BJ (cell line): Measurements from ENCODE around the gene CRYBB3. TPM values are rescaled to one million over a fixed set of nuclear protein-coding genes. Genes with fewer than 3 reads are reported as not detected.

Experiments
- CTCF ChIA-PET: fragments of 350-600 bp; formaldehyde crosslinking; extraction: SDS; loops from one replicate; lab custom pipeline; 2021; ENCODE audit warnings: antibody characterized with exemption, inconsistent platforms; lab: Yijun Ruan, JAX
- POLR2A ChIA-PET: fragments of 300-600 bp; sonication (Branson Sonifier 250); formaldehyde crosslinking; extraction: SDS; loops from one replicate; lab custom pipeline; 2021; ENCODE audit warnings: antibody characterized with exemption; lab: Charles Lee
- DNase-seq: peaks from one replicate; pipeline ENCODE4 v3.0.0-alpha.2; 2011; ENCODE audit warnings: low read depth
- H3K27me3 ChIP-seq: 2 replicates; pipeline ENCODE4 v1.6.0; 2011; ENCODE audit warnings: low read length; ENCODE audit not compliant: control insufficient read depth, insufficient read depth
- H3K36me3 ChIP-seq: 2 replicates; pipeline ENCODE4 v1.5.1; 2011; ENCODE audit warnings: low read length; ENCODE audit not compliant: control insufficient read depth, insufficient read depth
- H3K4me3 ChIP-seq: 2 replicates; pipeline ENCODE4 v1.5.1; 2011; ENCODE audit warnings: low read depth, mild to moderate bottlenecking, control low read depth, low read length
- polyA plus RNA-seq: library from polyadenylated mRNA; depleted of rRNA; stranded (reverse); fragments of >200 nt; gene quantifications from 2 replicates; pipeline ENCODE4 v1.2.3, GENCODE V29; 2011
- TF ChIP-seq, protein P1 (sequence below): IDR thresholded peaks from 2 replicates; pipeline ENCODE4 v1.5.1; 2011; ENCODE audit warnings: low read depth, mild to moderate bottlenecking, control low read depth, inconsistent platforms, low read length, moderate library complexity; ENCODE audit not compliant: insufficient read depth

The CRYBB3 gene
- polyA plus RNA-seq, 1 experiment, result not detected

DNA sequence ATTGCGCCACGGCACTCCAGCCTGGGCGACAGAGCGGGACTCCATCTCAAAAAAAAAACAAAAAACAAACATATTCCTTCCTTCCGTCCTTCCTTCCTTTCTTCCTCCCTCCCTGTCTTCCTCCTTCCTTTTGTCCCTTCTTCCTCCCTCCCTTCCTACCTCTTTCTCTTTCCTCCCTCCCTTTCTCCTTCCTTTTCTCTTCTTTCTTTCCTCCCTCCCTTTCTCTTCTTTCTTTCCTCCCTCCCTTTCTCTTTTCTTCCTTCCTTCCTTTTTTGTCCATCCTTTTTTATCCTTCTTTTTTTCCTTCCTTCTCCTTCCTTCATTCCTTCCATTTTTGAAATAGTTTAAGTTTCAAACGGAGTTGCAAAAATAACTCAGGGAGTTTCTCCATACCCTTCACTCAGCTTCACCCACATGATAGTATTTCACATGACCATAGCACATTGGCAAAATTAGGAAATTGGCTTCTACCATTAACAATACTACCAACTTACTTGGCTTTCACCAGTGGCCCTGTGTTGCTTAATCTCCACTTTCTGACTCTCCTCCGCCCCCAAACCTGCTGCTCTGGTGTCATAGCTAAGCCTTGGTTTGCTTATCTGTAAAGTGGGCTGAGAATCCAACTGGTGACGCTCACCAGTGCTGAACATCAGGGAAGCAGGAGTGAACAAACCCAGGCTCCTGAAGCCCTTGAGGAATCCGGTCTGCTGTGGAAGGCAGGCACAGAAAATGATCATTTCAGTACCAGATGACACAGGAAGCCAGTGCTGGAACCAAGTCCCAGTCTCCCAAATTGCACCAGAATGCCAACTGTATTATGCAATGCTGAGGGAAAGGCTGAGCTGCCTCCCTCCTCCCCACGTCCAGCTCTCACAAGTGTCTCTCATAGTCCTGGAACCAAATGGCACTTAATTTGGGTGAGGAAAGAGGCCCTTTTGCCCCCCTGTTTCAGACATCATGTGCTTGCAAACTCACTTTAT, 17.2 kb upstream of the CRYBB3 start:
- CTCF ChIA-PET, result no interaction called here
- no peak for DNase-seq
- POLR2A ChIA-PET, result no interaction called here

DNA sequence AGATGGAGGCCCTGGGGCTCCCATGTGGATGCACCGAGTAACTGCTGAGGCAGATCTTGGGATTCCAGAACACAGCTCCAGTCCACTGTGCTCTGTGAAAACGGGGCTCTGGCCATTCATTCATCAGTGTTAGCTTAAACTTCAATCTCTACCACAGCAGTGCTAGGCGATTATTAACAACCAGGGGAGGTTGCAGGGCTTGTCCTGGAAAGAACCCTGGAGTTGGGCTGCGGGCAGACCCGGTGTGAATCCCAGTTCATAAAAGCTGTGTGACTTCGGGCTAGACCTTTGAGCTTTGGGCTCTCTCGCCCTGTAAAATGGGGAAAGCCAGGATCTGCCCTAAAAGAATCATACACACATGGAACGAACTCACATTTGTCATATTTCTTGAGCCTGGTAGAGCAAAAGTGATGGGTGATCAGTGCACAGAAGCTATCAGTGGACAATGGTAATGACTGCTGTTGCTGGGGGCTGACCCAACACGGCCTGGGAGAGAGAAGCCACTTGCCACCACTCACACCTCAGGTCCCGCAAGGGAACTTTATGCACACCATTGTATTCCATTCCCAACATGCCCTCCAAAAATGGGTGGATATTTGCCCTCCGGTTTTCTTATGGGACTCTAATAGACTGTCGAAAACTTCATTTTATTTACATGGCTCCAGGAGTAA, 15.6 kb upstream of the CRYBB3 start:
- Histone ChIP-seq H3K36me3 (no peaks in the 10 kb centered on the region), H3K27me3 (no peaks in the 10 kb centered on the region), H3K4me3 (no peak overlapping the region)
- CTCF ChIA-PET, result no interaction called here
- POLR2A ChIA-PET, result no interaction called here
- DNase-seq, result no peak
- TF ChIP-seq, protein P1, sequence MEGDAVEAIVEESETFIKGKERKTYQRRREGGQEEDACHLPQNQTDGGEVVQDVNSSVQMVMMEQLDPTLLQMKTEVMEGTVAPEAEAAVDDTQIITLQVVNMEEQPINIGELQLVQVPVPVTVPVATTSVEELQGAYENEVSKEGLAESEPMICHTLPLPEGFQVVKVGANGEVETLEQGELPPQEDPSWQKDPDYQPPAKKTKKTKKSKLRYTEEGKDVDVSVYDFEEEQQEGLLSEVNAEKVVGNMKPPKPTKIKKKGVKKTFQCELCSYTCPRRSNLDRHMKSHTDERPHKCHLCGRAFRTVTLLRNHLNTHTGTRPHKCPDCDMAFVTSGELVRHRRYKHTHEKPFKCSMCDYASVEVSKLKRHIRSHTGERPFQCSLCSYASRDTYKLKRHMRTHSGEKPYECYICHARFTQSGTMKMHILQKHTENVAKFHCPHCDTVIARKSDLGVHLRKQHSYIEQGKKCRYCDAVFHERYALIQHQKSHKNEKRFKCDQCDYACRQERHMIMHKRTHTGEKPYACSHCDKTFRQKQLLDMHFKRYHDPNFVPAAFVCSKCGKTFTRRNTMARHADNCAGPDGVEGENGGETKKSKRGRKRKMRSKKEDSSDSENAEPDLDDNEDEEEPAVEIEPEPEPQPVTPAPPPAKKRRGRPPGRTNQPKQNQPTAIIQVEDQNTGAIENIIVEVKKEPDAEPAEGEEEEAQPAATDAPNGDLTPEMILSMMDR, result no peak

More for the DNA sequence above, 17.2 kb upstream of the CRYBB3 start:
- Histone ChIP-seq H3K27me3 (no peaks in the 10 kb centered on the region), H3K4me3 (no peak overlapping the region), H3K36me3 (no peaks in the 10 kb centered on the region)
- TF ChIP-seq, protein P1, result no peak

- no peaks in the 10 kb centered on the region for H3K27me3 ChIP-seq
- TF ChIP-seq, protein P1, result no peak
- H3K36me3 ChIP-seq, result no peaks in the 10 kb centered on the region
- DNase-seq, result no peak
- POLR2A ChIA-PET, result no interaction called here
- CTCF ChIA-PET, result interaction anchor here (1.5 kb wide), 1 partner anchor 16 kb away, joined by 4 read pairs; no protein-coding TSS in a partner anchor
- H3K4me3 ChIP-seq, result no peak overlapping the region
Measured at GRCh38 chr22:25186140-25186539, 13.5 kb upstream of the CRYBB3 start.

DNA sequence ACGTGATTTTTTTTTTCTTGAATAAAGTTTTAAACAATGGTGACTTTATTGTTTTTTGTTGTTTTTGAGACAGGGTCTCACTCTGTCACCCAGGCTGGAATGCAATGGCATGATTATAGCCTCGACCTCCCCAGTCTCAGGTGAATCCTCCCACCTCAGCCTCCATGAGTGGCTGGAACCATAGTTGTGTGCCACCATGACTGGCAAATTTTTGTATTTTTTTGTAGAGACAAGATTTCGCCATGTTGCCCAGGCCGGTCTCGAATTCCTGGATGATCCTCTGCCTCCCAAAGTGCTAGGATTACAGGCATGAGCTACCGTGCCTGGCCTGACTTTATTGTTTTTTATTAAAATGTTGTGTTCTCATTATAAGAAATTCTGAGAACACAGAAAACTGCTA, 12.2 kb upstream of the CRYBB3 start:
- no peaks in the 10 kb centered on the region for H3K36me3 ChIP-seq
- CTCF ChIA-PET, result interaction anchor here (0.9 to 1.9 kb wide), 2 partner anchors 15 to 21 kb away, joined by 3 to 7 read pairs; no protein-coding TSS in a partner anchor
- no peak for DNase-seq
- H3K4me3 ChIP-seq, result no peak overlapping the region
- TF ChIP-seq, protein P1, result no peak
- POLR2A ChIA-PET, result no interaction called here
- no peaks in the 10 kb centered on the region for H3K27me3 ChIP-seq

DNA sequence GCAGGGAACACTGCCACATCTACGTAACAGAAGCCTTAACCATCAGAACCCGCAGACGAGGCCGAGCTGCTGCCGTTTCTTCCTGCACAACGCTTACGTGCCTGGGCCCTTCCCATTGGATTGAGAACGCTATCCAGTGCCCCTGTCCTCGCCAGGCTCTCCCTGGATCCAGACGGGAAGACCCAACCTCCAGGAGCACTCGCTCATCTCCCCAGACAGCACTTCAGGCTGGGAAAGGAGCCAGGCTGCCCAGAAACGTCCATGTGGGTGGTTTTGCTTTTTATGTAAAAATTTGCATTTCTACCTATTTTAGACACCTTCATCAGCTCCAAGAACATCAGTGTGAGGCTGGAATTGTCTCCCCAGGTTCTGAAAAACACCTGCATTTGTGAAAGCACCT, 7.3 kb upstream of the CRYBB3 start:
- POLR2A ChIA-PET, result no interaction called here
- Histone ChIP-seq H3K4me3 (no peak overlapping the region), H3K27me3 (no peaks in the 10 kb centered on the region), H3K36me3 (no peaks in the 10 kb centered on the region)
- CTCF ChIA-PET, result interaction anchor here (3.6 kb wide), 1 partner anchor 9 kb away, joined by 13 read pairs; no protein-coding TSS in a partner anchor
- DNase-seq, result no peak
- TF ChIP-seq, protein P1, result no peak
